Peyer's patch (tissue), 4 donors: ENCODE data around the gene ARMH1. TPM values are rescaled to one million over a fixed set of nuclear protein-coding genes. Genes with fewer than 3 reads are reported as not detected.
A peak's percentile ranks its signal among the peaks of the same experiment; 100 is the strongest.

Experiments used
- DNase-seq, 3 donors: peaks; one replicate each; pipeline ENCODE4 v3.0.0-alpha.2; 2017 to 2019
- H3K27ac ChIP-seq, 4 donors: fragments of 200-600 bp; sonication (generic); one replicate each; pipeline ENCODE4 v1.5.1; 2016 to 2019
- H3K27me3 ChIP-seq, 2 donors: fragments of 200-600 bp; sonication (generic); one replicate each; pipeline ENCODE4 v1.5.1; 2019
- H3K36me3 ChIP-seq, 3 donors: fragments of 200-600 bp; sonication (generic); one replicate each; pipeline ENCODE4 v1.5.1; 2016 to 2019
- H3K4me1 ChIP-seq, 4 donors: fragments of 200-600 bp; sonication (generic); one replicate each; pipeline ENCODE4 v1.5.1; 2016 to 2019
- H3K4me3 ChIP-seq, 4 donors: fragments of 200-600 bp; sonication (generic); 1 replicate in 3 of 4; 2 replicates in 1 of 4; pipeline ENCODE4 v1.5.1; 2016 to 2019; ENCODE audit warnings: mild to moderate bottlenecking in 1 of 4
- H3K9me3 ChIP-seq, 4 donors: fragments of 200-600 bp; sonication (generic); one replicate each; pipeline ENCODE4 v1.5.1; 2016 to 2019; ENCODE audit warnings: mild to moderate bottlenecking in 1 of 4
- POLR2A ChIP-seq, 2 donors: fragments of 450-650 bp; IDR thresholded peaks; one replicate each; pipeline ENCODE4 v1.5.1; 2017; ENCODE audit warnings: antibody characterized with exemption in 2 of 2, mild to moderate bottlenecking in 2 of 2, moderate library complexity in 2 of 2
- total RNA-seq, 4 donors: library from RNA; depleted of rRNA; stranded (reverse); fragments of >200 nt; gene quantifications; one replicate each; pipeline ENCODE4 v1.1.0, GENCODE V29; 2016
- TF ChIP-seq, protein P1 (sequence below), 6 experiments: fragments of 450-650 bp in 4 of 6; fragments of 200-600 bp in 2 of 6; sonication (generic) in 1 of 6; IDR thresholded peaks; one replicate each; pipeline ENCODE4 v1.5.1; 2017 to 2019; ENCODE audit warnings: antibody characterized with exemption in 6 of 6, mild to moderate bottlenecking in 3 of 6, moderate library complexity in 1 of 6

Gene ARMH1
- total RNA-seq, 4 donors from 2014 or later, result 3.7 to 7.7 (median 4.8) TPM

DNA sequence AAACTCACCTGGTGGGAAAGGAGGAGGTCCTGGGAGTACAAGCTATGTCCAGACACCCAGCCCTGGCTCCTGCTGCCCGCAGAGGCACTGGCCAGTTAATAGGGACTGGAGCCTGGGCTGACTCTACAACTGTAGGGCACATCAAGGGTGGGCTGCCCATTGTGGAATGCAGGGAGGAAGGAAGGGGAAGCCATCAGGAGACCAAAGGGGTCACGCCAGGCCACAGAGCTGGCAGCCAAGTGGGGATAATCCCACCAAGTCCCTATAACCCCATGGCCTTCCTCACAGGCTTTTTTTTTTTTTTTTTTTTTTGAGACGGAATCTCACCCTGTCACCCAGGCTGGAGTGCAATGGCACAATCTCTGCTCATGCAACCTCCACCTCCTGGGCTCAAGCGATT lies 14.9 kb upstream of the ARMH1 start:
- Histone ChIP-seq H3K36me3 (peaks cover 0 to 10% (median 0%) of the 10 kb centered on the region in 3 donors), H3K27ac (no peak overlapping the region)
- TF ChIP-seq, protein P1, sequence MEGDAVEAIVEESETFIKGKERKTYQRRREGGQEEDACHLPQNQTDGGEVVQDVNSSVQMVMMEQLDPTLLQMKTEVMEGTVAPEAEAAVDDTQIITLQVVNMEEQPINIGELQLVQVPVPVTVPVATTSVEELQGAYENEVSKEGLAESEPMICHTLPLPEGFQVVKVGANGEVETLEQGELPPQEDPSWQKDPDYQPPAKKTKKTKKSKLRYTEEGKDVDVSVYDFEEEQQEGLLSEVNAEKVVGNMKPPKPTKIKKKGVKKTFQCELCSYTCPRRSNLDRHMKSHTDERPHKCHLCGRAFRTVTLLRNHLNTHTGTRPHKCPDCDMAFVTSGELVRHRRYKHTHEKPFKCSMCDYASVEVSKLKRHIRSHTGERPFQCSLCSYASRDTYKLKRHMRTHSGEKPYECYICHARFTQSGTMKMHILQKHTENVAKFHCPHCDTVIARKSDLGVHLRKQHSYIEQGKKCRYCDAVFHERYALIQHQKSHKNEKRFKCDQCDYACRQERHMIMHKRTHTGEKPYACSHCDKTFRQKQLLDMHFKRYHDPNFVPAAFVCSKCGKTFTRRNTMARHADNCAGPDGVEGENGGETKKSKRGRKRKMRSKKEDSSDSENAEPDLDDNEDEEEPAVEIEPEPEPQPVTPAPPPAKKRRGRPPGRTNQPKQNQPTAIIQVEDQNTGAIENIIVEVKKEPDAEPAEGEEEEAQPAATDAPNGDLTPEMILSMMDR (IDR thresholded peaks at IDR 0.05), result no peak
- no peak for TF ChIP-seq POLR2A (IDR thresholded peaks at IDR 0.05)

DNA sequence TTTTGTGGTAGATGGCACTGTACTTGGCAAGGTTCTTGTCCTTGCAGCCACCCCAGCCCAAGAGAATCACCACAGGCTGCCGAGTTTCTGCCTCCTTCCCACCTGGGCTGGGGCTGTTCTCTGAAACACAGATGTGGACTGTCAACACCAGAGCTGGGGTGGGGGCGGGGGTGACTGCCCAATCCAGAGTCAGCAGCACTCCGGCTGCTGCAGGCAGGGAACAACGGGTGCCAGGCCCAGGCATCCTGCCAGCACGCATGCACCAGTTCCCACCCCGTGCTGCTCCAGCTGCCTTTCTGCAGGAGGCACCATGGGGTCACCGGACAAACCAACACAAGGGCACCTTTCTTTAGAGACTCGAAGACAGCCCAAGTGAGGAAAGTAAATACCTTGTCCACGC lies 14.3 kb upstream of the ARMH1 start:
- peaks cover 0 to 31% (median 6%) of the 10 kb centered on the region in 4 donors for H3K4me1 ChIP-seq
- DNase-seq, result peak in 1 of 3 donors; percentile 70
- no peaks in the 10 kb centered on the region for H3K27me3 ChIP-seq
- TF ChIP-seq, protein P1 (IDR thresholded peaks at IDR 0.05), result no peak
- TF ChIP-seq POLR2A (IDR thresholded peaks at IDR 0.05), result no peak
- H3K9me3 ChIP-seq, result no peaks in the 10 kb centered on the region
- H3K4me3 ChIP-seq, result no peak overlapping the region
- peaks cover 0 to 4% (median 0%) of the 10 kb centered on the region in 3 donors for H3K36me3 ChIP-seq
- H3K27ac ChIP-seq, result no peak overlapping the region

More for the DNA sequence above, 14.9 kb upstream of the ARMH1 start:
- no peak overlapping the region for H3K4me3 ChIP-seq
- H3K4me1 ChIP-seq, result peaks cover 0 to 31% (median 3%) of the 10 kb centered on the region in 4 donors
- no peaks in the 10 kb centered on the region for H3K9me3 ChIP-seq
- no peaks in the 10 kb centered on the region for H3K27me3 ChIP-seq
- no peak for DNase-seq

DNA sequence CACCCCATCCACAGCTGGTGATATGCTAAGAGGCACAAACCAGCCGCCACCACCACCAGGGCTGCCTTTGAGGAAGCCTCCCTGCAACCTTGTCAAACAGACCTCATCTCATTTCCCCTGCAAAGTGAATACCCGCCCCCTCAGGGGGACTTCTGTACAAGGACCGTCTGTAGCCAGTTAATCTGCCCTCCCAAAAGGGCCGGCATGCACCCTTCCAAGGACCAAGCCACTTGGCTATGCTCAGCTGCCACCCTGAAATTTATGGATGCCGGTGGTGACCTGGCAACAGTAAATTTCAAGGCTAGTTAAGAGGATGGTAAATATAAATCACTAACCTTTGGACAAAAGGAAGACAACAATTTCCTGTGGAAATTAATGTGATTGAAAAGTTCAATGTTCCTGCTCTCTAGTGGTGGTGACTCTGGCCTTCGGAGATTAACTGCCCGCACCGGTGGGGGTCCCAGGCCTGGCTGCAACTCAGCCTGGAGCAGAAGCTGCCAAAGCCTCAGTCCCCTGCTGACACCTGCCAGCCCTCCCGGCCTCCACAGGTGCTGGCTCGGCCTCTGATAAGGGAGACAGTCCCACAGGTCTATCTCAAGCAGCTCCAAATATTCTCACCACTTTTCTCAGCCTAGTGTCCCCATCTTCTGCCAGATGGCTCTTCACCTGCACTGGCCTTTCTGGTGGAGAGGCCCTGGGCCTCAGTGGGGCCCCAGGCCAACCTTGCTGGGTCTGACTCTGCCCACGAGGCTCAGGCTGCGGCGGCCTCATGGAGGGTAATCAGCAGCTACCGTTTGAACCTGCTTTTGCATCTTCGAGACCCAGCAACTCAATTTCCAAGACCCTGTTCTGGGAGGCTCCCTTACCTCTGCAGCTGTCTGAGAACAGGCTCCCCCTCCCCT lies 12.5 kb upstream of the ARMH1 start:
- H3K4me3 ChIP-seq, result no peak overlapping the region
- H3K4me1 ChIP-seq, result peaks cover 0 to 31% (median 6%) of the 10 kb centered on the region in 4 donors
- DNase-seq, result no peak
- no peaks in the 10 kb centered on the region for H3K9me3 ChIP-seq
- no peak for TF ChIP-seq POLR2A (IDR thresholded peaks at IDR 0.05)
- TF ChIP-seq, protein P1 (IDR thresholded peaks at IDR 0.05), result peak in 1 of 6 experiments; percentile 5
- H3K27me3 ChIP-seq, result no peaks in the 10 kb centered on the region
- H3K36me3 ChIP-seq, result no peaks in the 10 kb centered on the region
- H3K27ac ChIP-seq, result peak overlapping the region in 2 of 4 donors; percentile 20 to 84

DNA sequence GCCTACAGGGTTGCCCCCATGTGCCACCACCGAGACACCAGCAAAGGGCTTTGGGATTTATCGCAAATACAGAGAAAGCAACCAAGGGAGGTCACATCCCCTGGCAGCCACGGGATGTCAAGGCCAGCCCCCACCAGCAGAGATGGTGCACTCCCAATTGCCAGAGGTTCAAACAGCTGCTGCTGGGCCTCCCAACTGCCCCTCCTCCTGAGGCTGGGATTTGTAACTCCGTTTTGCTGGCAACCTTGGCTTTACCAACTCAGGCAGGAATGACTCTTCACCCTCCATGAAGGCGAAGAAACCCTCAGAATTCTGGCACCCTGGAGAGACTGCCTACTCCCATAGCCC lies 11.9 kb upstream of the ARMH1 start:
- Histone ChIP-seq H3K27ac (peak overlapping the region in 1 of 4 donors; percentile 84), H3K4me3 (no peak overlapping the region), H3K27me3 (no peaks in the 10 kb centered on the region), H3K36me3 (no peaks in the 10 kb centered on the region), H3K4me1 (peaks cover 0 to 31% (median 6%) of the 10 kb centered on the region in 4 donors), H3K9me3 (no peaks in the 10 kb centered on the region)
- no peak for DNase-seq
- TF ChIP-seq, protein P1 (IDR thresholded peaks at IDR 0.05), result no peak
- TF ChIP-seq POLR2A (IDR thresholded peaks at IDR 0.05), result no peak

DNA sequence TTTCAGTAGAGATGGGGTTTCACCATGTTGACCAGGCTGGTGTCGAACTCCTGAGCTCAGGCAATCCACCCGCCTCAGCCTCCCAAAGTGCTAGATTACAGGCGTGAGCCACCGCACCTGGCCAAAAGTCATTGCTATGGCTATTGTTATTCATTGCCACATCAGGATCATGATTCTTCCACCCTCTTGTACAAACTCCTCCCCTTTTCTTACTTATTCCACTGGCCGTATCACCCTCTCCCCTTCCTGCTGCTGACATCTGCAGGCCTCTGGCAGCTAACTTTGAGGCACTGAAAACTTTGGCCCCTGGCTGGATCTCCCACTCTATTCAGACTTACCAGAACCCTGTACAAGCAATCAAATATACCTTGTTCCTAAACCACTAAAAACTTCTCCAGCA lies 11.1 kb upstream of the ARMH1 start:
- Histone ChIP-seq H3K4me3 (no peak overlapping the region), H3K4me1 (peaks cover 0 to 31% (median 6%) of the 10 kb centered on the region in 4 donors), H3K9me3 (no peaks in the 10 kb centered on the region), H3K36me3 (no peaks in the 10 kb centered on the region), H3K27me3 (no peaks in the 10 kb centered on the region), H3K27ac (peak overlapping the region in 2 of 4 donors; percentile 1 to 47)
- TF ChIP-seq, protein P1 (IDR thresholded peaks at IDR 0.05), result no peak
- TF ChIP-seq POLR2A (IDR thresholded peaks at IDR 0.05), result no peak
- DNase-seq, result no peak
